Measurements from ENCODE around the gene SIK2. TPM values are rescaled to one million over a fixed set of nuclear protein-coding genes. Genes with fewer than 3 reads are reported as not detected.

SIK2 gene
- total and polyA plus RNA-seq, 3 experiments from 2014 or later = 0.48 to 10.3 (median 8.8) TPM

GRCh38 chr11:111777094-111778046 lies 175.1 kb downstream of the SIK2 start:
- Mint-ChIP-seq H3K36me3 (peaks cover 0 to 2% (median 0%) of the 10 kb centered on the region in 3 donors), H3K4me1 (no peaks in the 10 kb centered on the region), H3K27me3 (no peaks in the 10 kb centered on the region), H3K9me3 (no peaks in the 10 kb centered on the region), H3K4me3 (no peak overlapping the region), H3K27ac (peak overlapping the region in 1 of 8 donors; percentile 64)
- no peaks in the 10 kb centered on the region for H3K27me3 ChIP-seq (ENCODE audit: insufficient read depth, low read length, poor library complexity, severe bottlenecking)
- DNase-seq = peak in 3 of 5 donors; percentile 1 to 54 (median 48)
- CTCF ChIA-PET = interaction anchor here (0.6 to 5.8 kb wide), 20 partner anchors 8 to 217 kb away, joined by 3 to 97 read pairs (median 5); partner anchors contain the start of gene PPP2R1B
- no peak overlapping the region for H3K27ac ChIP-seq (ENCODE audit: low read depth, low read length)
- H3K4me1 ChIP-seq (ENCODE audit: insufficient read depth, low read length) = no peaks in the 10 kb centered on the region
- no peaks in the 10 kb centered on the region for H3K9me3 ChIP-seq (ENCODE audit: low read length)
- POLR2A ChIA-PET = no interaction called here
- H3K36me3 ChIP-seq (ENCODE audit: insufficient read depth, low read length) = no peaks in the 10 kb centered on the region
- no peak overlapping the region for H3K4me3 ChIP-seq (ENCODE audit: low read length)

- ChIA-PET CTCF (interaction anchor here (0.8 to 5.8 kb wide), 10 partner anchors 7 to 213 kb away, joined by 3 to 97 read pairs (median 5); partner anchors contain the start of gene PPP2R1B), POLR2A (interaction anchor here (0.7 kb wide), 1 partner anchor 185 kb away, joined by 3 read pairs; no protein-coding TSS in a partner anchor)
- Mint-ChIP-seq H3K4me1 (no peaks in the 10 kb centered on the region), H3K27me3 (no peaks in the 10 kb centered on the region), H3K4me3 (no peak overlapping the region), H3K36me3 (peaks cover 0 to 4% (median 0%) of the 10 kb centered on the region in 3 donors), H3K27ac (no peak overlapping the region), H3K9me3 (no peaks in the 10 kb centered on the region)
- Histone ChIP-seq H3K36me3 (ENCODE audit: insufficient read depth, low read length) (no peaks in the 10 kb centered on the region), H3K4me1 (ENCODE audit: insufficient read depth, low read length) (no peaks in the 10 kb centered on the region), H3K27ac (ENCODE audit: low read depth, low read length) (no peak overlapping the region), H3K4me3 (ENCODE audit: low read length) (no peak overlapping the region), H3K9me3 (ENCODE audit: low read length) (no peaks in the 10 kb centered on the region), H3K27me3 (ENCODE audit: insufficient read depth, low read length, poor library complexity, severe bottlenecking) (no peaks in the 10 kb centered on the region)
- no peak for DNase-seq
Measured at GRCh38 chr11:111778047-111778558, 175.9 kb downstream of the SIK2 start.

- DNase-seq = no peak
- no peaks in the 10 kb centered on the region for H3K36me3 ChIP-seq (ENCODE audit: insufficient read depth, low read length)
- no peak overlapping the region for H3K4me3 ChIP-seq (ENCODE audit: low read length)
- Mint-ChIP-seq H3K4me3 (no peak overlapping the region), H3K9me3 (no peaks in the 10 kb centered on the region), H3K4me1 (no peaks in the 10 kb centered on the region), H3K27ac (no peak overlapping the region), H3K36me3 (peaks cover 0 to 10% (median 0%) of the 10 kb centered on the region in 3 donors), H3K27me3 (no peaks in the 10 kb centered on the region)
- ChIA-PET CTCF (interaction anchor here (0.7 to 5.8 kb wide), 3 partner anchors 13 to 207 kb away, joined by 3 to 97 read pairs (median 43); partner anchors contain the start of gene PPP2R1B), POLR2A (no interaction called here)
- H3K4me1 ChIP-seq (ENCODE audit: insufficient read depth, low read length) = no peaks in the 10 kb centered on the region
- no peak overlapping the region for H3K27ac ChIP-seq (ENCODE audit: low read depth, low read length)
- no peaks in the 10 kb centered on the region for H3K27me3 ChIP-seq (ENCODE audit: insufficient read depth, low read length, poor library complexity, severe bottlenecking)
- no peaks in the 10 kb centered on the region for H3K9me3 ChIP-seq (ENCODE audit: low read length)
Measured at GRCh38 chr11:111779118-111779517, 176.9 kb downstream of the SIK2 start.

Other genes starting within 250 kb of the SIK2 start
- 1 to 10 TPM; 1.5 to 2.3 TPM for gene POU2AF1, start 223.2 kb upstream of the SIK2 start, total RNA-seq
- not detected for gene POU2AF1, start 223.2 kb upstream of the SIK2 start, polyA plus RNA-seq
- gene BTG4, start 90.1 kb upstream of the SIK2 start, total RNA-seq = not detected
- not detected for gene BTG4, start 90.1 kb upstream of the SIK2 start, polyA plus RNA-seq
- gene HOATZ, start 87.7 kb upstream of the SIK2 start, total RNA-seq = not detected
- not detected for gene HOATZ, start 87.7 kb upstream of the SIK2 start, polyA plus RNA-seq
- gene LAYN, start 61.7 kb upstream of the SIK2 start, total RNA-seq = 1 to 10 TPM in 1 of 2 experiments, under 1 TPM in 1; 0.85 to 1.4 TPM
- 0.21 TPM for gene LAYN, start 61.7 kb upstream of the SIK2 start, polyA plus RNA-seq
- gene PPP2R1B, start 163.9 kb downstream of the SIK2 start, total RNA-seq = 10 to 100 TPM; 55.3 to 61.6 TPM
- gene PPP2R1B, start 163.9 kb downstream of the SIK2 start, polyA plus RNA-seq = 21.9 TPM